ENCODE measurements around the gene ATP10D.

The ATP10D gene

GRCh38 chr4:47577779-47578553 is 92.9 kb downstream of the ATP10D start:
- Mint-ChIP-seq H3K27me3 (no peaks in the 10 kb centered on the region), H3K27ac (no peak overlapping the region), H3K9me3 (no peaks in the 10 kb centered on the region), H3K4me3 (no peak overlapping the region), H3K4me1 (no peaks in the 10 kb centered on the region), H3K36me3 (peaks cover 11% of the 10 kb centered on the region)

DNA sequence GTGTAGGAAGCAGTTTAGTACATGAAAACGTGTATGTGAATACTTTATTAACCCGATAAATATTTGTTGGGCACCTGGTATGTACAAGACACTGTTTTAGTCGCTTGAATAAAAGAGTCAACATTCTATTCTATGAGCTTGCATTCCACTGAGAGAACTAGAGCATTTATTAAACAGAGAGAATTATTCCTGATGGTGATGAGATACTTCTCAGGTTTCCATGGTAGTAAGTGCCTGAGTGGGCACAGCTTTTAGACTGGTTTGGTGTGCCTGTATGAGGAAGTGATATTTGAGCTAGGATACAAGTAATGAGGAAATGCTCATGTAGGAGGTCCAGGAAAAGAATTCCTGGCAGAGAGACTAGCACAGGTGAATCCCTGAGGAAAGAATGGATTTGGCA is 94.2 kb downstream of the ATP10D start:
- Mint-ChIP-seq H3K4me1 (no peaks in the 10 kb centered on the region), H3K9me3 (no peaks in the 10 kb centered on the region), H3K36me3 (peaks cover 11% of the 10 kb centered on the region), H3K27me3 (no peaks in the 10 kb centered on the region), H3K27ac (no peak overlapping the region), H3K4me3 (no peak overlapping the region)

- no peak overlapping the region for H3K4me3 Mint-ChIP-seq
- H3K27ac Mint-ChIP-seq: no peak overlapping the region
- peaks cover 10% of the 10 kb centered on the region for H3K36me3 Mint-ChIP-seq
- H3K4me1 Mint-ChIP-seq: no peaks in the 10 kb centered on the region
- H3K27me3 Mint-ChIP-seq: no peaks in the 10 kb centered on the region
- peaks cover 5% of the 10 kb centered on the region for H3K9me3 Mint-ChIP-seq
Measured at GRCh38 chr4:47590325-47590724, 105.2 kb downstream of the ATP10D start.

DNA sequence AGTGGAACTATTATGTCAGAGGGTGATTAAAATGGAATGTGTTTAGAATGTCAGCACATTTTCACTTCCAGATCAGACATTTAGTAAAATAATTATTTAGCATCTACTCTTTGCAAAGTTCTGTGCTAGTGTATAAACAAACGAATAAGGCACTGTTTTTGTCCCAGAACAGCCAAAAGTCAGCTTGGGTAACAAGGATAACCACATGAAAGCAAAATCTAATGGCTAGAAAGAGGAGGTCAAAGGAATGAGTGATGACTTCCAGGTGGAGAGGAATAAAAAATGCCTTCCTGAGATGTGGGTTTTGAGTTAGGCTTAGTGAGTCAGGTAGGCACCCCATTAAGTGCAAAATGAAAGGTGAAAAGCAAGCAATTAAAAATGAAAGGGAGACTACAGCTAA is 112.6 kb downstream of the ATP10D start:
- Mint-ChIP-seq H3K4me1 (no peaks in the 10 kb centered on the region), H3K4me3 (no peak overlapping the region), H3K27me3 (no peaks in the 10 kb centered on the region), H3K27ac (no peak overlapping the region), H3K9me3 (no peaks in the 10 kb centered on the region), H3K36me3 (no peaks in the 10 kb centered on the region)

- H3K27ac Mint-ChIP-seq: no peak overlapping the region
- H3K4me3 Mint-ChIP-seq: no peak overlapping the region
- H3K27me3 Mint-ChIP-seq: no peaks in the 10 kb centered on the region
- no peaks in the 10 kb centered on the region for H3K36me3 Mint-ChIP-seq
- no peaks in the 10 kb centered on the region for H3K9me3 Mint-ChIP-seq
- H3K4me1 Mint-ChIP-seq: no peaks in the 10 kb centered on the region
Measured at GRCh38 chr4:47598320-47598719, 113.2 kb downstream of the ATP10D start.

DNA sequence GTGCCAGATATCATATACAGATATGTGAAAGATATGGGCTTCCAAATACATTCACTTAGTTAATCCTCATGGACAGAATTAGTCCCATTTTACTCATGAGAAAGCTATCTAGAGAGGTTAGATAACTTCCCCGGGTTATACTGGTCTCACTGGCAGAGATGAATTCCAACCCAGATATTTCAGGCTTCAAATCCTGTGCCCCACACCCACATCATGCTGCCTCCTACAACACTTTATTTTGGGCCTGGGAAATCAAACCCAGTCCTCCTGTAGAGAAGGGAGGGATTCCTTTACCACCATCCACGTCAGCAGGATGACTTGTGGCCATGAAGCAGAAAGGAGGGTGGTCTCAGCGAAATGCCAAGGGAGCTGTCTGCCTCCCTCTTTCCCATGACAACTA is 113.8 kb downstream of the ATP10D start:
- no peaks in the 10 kb centered on the region for H3K36me3 Mint-ChIP-seq
- H3K27ac Mint-ChIP-seq: no peak overlapping the region
- no peaks in the 10 kb centered on the region for H3K9me3 Mint-ChIP-seq
- H3K4me1 Mint-ChIP-seq: no peaks in the 10 kb centered on the region
- H3K27me3 Mint-ChIP-seq: no peaks in the 10 kb centered on the region
- no peak overlapping the region for H3K4me3 Mint-ChIP-seq

DNA sequence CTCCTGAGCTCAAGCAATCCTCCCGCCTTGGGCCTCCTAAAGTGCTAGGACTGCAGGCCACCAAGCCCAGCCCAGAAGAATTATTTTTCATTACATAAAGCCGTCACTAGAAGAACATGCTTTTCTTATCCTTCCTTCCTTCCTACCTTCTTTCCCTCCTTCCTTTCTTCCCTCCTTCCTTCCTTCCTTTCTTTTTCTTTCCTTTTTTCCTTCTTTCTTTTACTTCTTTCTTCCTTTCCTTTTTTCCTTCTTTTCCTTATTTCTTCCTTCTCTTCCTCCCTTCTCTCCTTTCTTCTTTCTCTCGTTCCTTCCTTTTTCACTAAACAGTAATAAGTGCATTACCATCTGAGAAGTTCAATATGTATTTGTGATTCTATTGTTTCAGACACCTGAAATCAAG is 121.4 kb downstream of the ATP10D start:
- H3K9me3 Mint-ChIP-seq: no peaks in the 10 kb centered on the region
- no peaks in the 10 kb centered on the region for H3K36me3 Mint-ChIP-seq
- H3K4me3 Mint-ChIP-seq: no peak overlapping the region
- H3K27ac Mint-ChIP-seq: no peak overlapping the region
- peaks cover 1% of the 10 kb centered on the region for H3K27me3 Mint-ChIP-seq
- no peaks in the 10 kb centered on the region for H3K4me1 Mint-ChIP-seq

DNA sequence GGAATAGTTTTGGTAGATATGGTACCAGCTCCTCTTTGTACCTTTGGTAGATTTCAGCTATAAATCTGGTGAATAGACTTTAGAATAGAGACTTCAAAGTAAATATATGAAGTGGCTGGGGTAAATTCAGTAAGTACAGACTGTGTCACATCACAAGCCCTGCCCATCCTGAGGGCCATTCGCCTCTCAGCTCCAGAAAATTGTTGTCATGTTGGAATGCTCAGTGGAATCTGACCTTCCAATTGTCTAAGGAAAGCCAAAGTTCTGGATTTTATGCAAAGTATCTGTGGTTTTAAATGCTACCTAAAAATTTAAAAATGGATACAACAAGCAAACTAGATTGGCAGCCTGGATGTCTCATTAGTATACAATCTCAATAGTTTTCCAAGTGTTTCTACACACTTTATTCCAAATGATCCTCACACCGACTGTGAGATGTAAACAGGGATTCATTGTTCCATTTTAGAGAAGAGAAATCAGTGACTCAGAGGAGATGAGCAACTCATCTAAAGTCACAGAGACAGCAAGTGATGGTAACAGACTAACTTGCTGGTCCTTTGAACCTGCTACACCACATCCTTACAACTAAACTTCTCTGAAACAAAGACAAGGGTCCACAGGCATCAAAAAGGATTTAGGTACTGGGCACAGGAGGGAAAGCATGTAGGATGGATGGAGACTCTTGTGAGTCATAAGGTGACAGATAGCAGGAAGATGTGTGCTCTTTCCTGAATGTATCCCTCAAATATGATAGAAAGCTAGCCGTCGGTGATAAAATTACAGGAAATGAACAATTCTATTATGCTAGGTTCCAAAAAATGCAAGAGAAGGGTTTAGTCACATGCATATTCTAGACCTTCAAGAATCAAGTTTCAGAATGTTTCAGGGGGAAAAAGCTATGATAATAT is 127.3 kb downstream of the ATP10D start:
- peaks cover 6% of the 10 kb centered on the region for H3K27me3 Mint-ChIP-seq
- no peaks in the 10 kb centered on the region for H3K36me3 Mint-ChIP-seq
- no peaks in the 10 kb centered on the region for H3K9me3 Mint-ChIP-seq
- no peak overlapping the region for H3K27ac Mint-ChIP-seq
- no peak overlapping the region for H3K4me3 Mint-ChIP-seq
- no peaks in the 10 kb centered on the region for H3K4me1 Mint-ChIP-seq

GRCh38 chr4:47615385-47615784 is 130.3 kb downstream of the ATP10D start:
- Mint-ChIP-seq H3K36me3 (no peaks in the 10 kb centered on the region), H3K4me3 (no peak overlapping the region), H3K27ac (no peak overlapping the region), H3K9me3 (no peaks in the 10 kb centered on the region), H3K27me3 (peaks cover 5% of the 10 kb centered on the region), H3K4me1 (no peaks in the 10 kb centered on the region)

GRCh38 chr4:47617607-47618006 is 132.5 kb downstream of the ATP10D start:
- Mint-ChIP-seq H3K4me1 (no peaks in the 10 kb centered on the region), H3K27me3 (peaks cover 4% of the 10 kb centered on the region), H3K4me3 (no peak overlapping the region), H3K9me3 (peaks cover under 1% of the 10 kb centered on the region), H3K36me3 (no peaks in the 10 kb centered on the region), H3K27ac (no peak overlapping the region)

- H3K36me3 Mint-ChIP-seq: no peaks in the 10 kb centered on the region
- H3K27me3 Mint-ChIP-seq: no peaks in the 10 kb centered on the region
- H3K4me3 Mint-ChIP-seq: no peak overlapping the region
- H3K27ac Mint-ChIP-seq: no peak overlapping the region
- peaks cover 4% of the 10 kb centered on the region for H3K9me3 Mint-ChIP-seq
- H3K4me1 Mint-ChIP-seq: no peaks in the 10 kb centered on the region
Measured at GRCh38 chr4:47619691-47620090, 134.6 kb downstream of the ATP10D start.

GRCh38 chr4:47621181-47621580 is 136.1 kb downstream of the ATP10D start:
- H3K27ac Mint-ChIP-seq: no peak overlapping the region
- H3K4me1 Mint-ChIP-seq: no peaks in the 10 kb centered on the region
- peaks cover 4% of the 10 kb centered on the region for H3K9me3 Mint-ChIP-seq
- H3K27me3 Mint-ChIP-seq: no peaks in the 10 kb centered on the region
- H3K36me3 Mint-ChIP-seq: no peaks in the 10 kb centered on the region
- H3K4me3 Mint-ChIP-seq: no peak overlapping the region

- no peak overlapping the region for H3K27ac Mint-ChIP-seq
- H3K9me3 Mint-ChIP-seq: peaks cover 4% of the 10 kb centered on the region
- H3K27me3 Mint-ChIP-seq: no peaks in the 10 kb centered on the region
- H3K4me3 Mint-ChIP-seq: no peak overlapping the region
- H3K36me3 Mint-ChIP-seq: no peaks in the 10 kb centered on the region
- no peaks in the 10 kb centered on the region for H3K4me1 Mint-ChIP-seq
Measured at GRCh38 chr4:47624031-47624441, 139.0 kb downstream of the ATP10D start.

- Mint-ChIP-seq H3K27me3 (peaks cover 10% of the 10 kb centered on the region), H3K27ac (no peak overlapping the region), H3K4me3 (no peak overlapping the region), H3K4me1 (no peaks in the 10 kb centered on the region), H3K9me3 (no peaks in the 10 kb centered on the region), H3K36me3 (no peaks in the 10 kb centered on the region)
Measured at GRCh38 chr4:47631161-47631560, 146.1 kb downstream of the ATP10D start.

- Mint-ChIP-seq H3K9me3 (peaks cover 8% of the 10 kb centered on the region), H3K4me3 (no peak overlapping the region), H3K36me3 (peaks cover 3% of the 10 kb centered on the region), H3K4me1 (no peaks in the 10 kb centered on the region), H3K27ac (no peak overlapping the region), H3K27me3 (peaks cover 18% of the 10 kb centered on the region)
Measured at GRCh38 chr4:47639531-47639930, 154.5 kb downstream of the ATP10D start.

GRCh38 chr4:47640911-47641310 is 155.8 kb downstream of the ATP10D start:
- H3K27me3 Mint-ChIP-seq: peaks cover 14% of the 10 kb centered on the region
- no peak overlapping the region for H3K4me3 Mint-ChIP-seq
- peaks cover 3% of the 10 kb centered on the region for H3K36me3 Mint-ChIP-seq
- no peak overlapping the region for H3K27ac Mint-ChIP-seq
- H3K4me1 Mint-ChIP-seq: no peaks in the 10 kb centered on the region
- H3K9me3 Mint-ChIP-seq: peaks cover 8% of the 10 kb centered on the region

Data from activated naive CD4-positive, alpha-beta T cell treated with anti-CD3 and anti-CD28 coated beads, Interleukin-2, amount 50 U/mL, for 24 hours (primary cell).